Tibial nerve (tissue), 4 donors: ENCODE measurements around the gene SCAMP2. TPM values are rescaled to one million over a fixed set of nuclear protein-coding genes. Genes with fewer than 3 reads are reported as not detected.
A peak's percentile ranks its signal among the peaks of the same experiment; 100 is the strongest.

Experiments used
- DNase-seq, 2 donors: peaks; one replicate each; pipeline ENCODE4 v3.0.0-alpha.2; 2019; ENCODE audit warnings: low spot score in 2 of 2
- H3K27ac ChIP-seq, 4 donors: fragments of 200-600 bp; sonication (generic) in 3 of 4; one replicate each; pipeline ENCODE4 v1.5.1; 2017 to 2019; ENCODE audit warnings: mild to moderate bottlenecking in 1 of 4
- H3K27me3 ChIP-seq, 2 donors: fragments of 200-600 bp; sonication (generic) in 1 of 2; one replicate each; pipeline versions ENCODE4 v1.5.1 to v1.6.0; 2017 to 2019
- H3K36me3 ChIP-seq, 3 donors: fragments of 200-600 bp; sonication (generic); one replicate each; pipeline ENCODE4 v1.5.1; 2018 to 2019
- H3K4me1 ChIP-seq, 4 donors: fragments of 200-600 bp; sonication (generic) in 3 of 4; one replicate each; pipeline ENCODE4 v1.5.1; 2017 to 2019
- H3K4me3 ChIP-seq, 4 donors: fragments of 200-600 bp; sonication (generic) in 3 of 4; one replicate each; pipeline ENCODE4 v1.5.1; 2017 to 2019; ENCODE audit warnings: mild to moderate bottlenecking in 1 of 4, moderate library complexity in 1 of 4
- H3K9me3 ChIP-seq, 4 donors: fragments of 200-600 bp; sonication (generic) in 3 of 4; one replicate each; pipeline ENCODE4 v1.5.1; 2017 to 2019
- CTCF ChIP-seq, 5 experiments: fragments of 200-600 bp in 3 of 5; fragments of 450-650 bp in 2 of 5; sonication (generic) in 3 of 5; IDR thresholded peaks; one replicate each; pipeline ENCODE4 v1.5.1; 2016 to 2019; ENCODE audit warnings: antibody characterized with exemption in 5 of 5, mild to moderate bottlenecking in 3 of 5, moderate library complexity in 2 of 5
- EP300 ChIP-seq, 2 donors: sonication (generic); formaldehyde crosslinking; IDR thresholded peaks; one replicate each; pipeline ENCODE4 v1.6.1; 2017; ENCODE audit warnings: antibody characterized with exemption in 2 of 2, mild to moderate bottlenecking in 1 of 2
- POLR2A ChIP-seq, 2 donors: fragments of 450-650 bp; IDR thresholded peaks; one replicate each; pipeline ENCODE4 v1.6.1; 2017; ENCODE audit warnings: antibody characterized with exemption in 2 of 2, mild to moderate bottlenecking in 2 of 2, moderate library complexity in 2 of 2
- WGBS, 2 donors: methylation state at CpG; one replicate each; pipeline ENCODE4 v1.1.5; 2018; 5-methylcytosine and 5-hydroxymethylcytosine counted together
- total RNA-seq, 4 donors: library from RNA; depleted of rRNA; stranded (reverse); fragments of >200 nt; gene quantifications; one replicate each; pipeline ENCODE4 v1.1.0, GENCODE V29; 2016

SCAMP2 gene
- total RNA-seq, 4 donors from 2014 or later, result 47.6 to 72.0 (median 65.7) TPM

- WGBS, 2 donors, result 89% methylated on average over 5 of the region's 5 CpGs
Observed at GRCh38 chr15:74885461-74885860, 12.3 kb upstream of the SCAMP2 start.

GRCh38 chr15:74884428-74885223 lies 11.5 kb upstream of the SCAMP2 start:
- 56 to 58% methylated on average over 4 of the region's 4 CpGs for WGBS, 2 donors

More at GRCh38 chr15:74885461-74885860, 12.3 kb upstream of the SCAMP2 start:
- H3K4me1 ChIP-seq, result peaks cover 0 to 29% (median 11%) of the 10 kb centered on the region in 4 donors
- no peaks in the 10 kb centered on the region for H3K36me3 ChIP-seq
- H3K4me3 ChIP-seq, result no peak overlapping the region
- no peaks in the 10 kb centered on the region for H3K9me3 ChIP-seq
- TF ChIP-seq CTCF (IDR thresholded peaks at IDR 0.05) (no peak), EP300 (IDR thresholded peaks at IDR 0.05) (no peak), POLR2A (IDR thresholded peaks at IDR 0.05) (no peak)
- H3K27ac ChIP-seq, result no peak overlapping the region
- no peak for DNase-seq
- H3K27me3 ChIP-seq, result no peaks in the 10 kb centered on the region

GRCh38 chr15:74882528-74882927 lies 9.4 kb upstream of the SCAMP2 start:
- DNase-seq, result no peak
- Histone ChIP-seq H3K4me3 (no peak overlapping the region), H3K27me3 (no peaks in the 10 kb centered on the region), H3K27ac (no peak overlapping the region), H3K4me1 (peaks cover 0 to 14% (median 0%) of the 10 kb centered on the region in 4 donors), H3K36me3 (no peaks in the 10 kb centered on the region), H3K9me3 (no peaks in the 10 kb centered on the region)
- 92 to 94% methylated on average over 6 of the region's 6 CpGs for WGBS, 2 donors
- TF ChIP-seq POLR2A (IDR thresholded peaks at IDR 0.05) (no peak), CTCF (IDR thresholded peaks at IDR 0.05) (no peak), EP300 (IDR thresholded peaks at IDR 0.05) (no peak)

More at GRCh38 chr15:74884428-74885223, 11.5 kb upstream of the SCAMP2 start:
- Histone ChIP-seq H3K36me3 (no peaks in the 10 kb centered on the region), H3K27me3 (no peaks in the 10 kb centered on the region), H3K9me3 (no peaks in the 10 kb centered on the region), H3K4me3 (no peak overlapping the region), H3K4me1 (peaks cover 0 to 26% (median 9%) of the 10 kb centered on the region in 4 donors), H3K27ac (no peak overlapping the region)
- DNase-seq, result no peak
- no peak for TF ChIP-seq POLR2A (IDR thresholded peaks at IDR 0.05)

- no peaks in the 10 kb centered on the region for H3K36me3 ChIP-seq
Observed at GRCh38 chr15:74878273-74878672, 5.1 kb upstream of the SCAMP2 start.

GRCh38 chr15:74873756-74874424 lies 725 bp upstream of the SCAMP2 start:
- peaks cover 0 to 44% (median 35%) of the 10 kb centered on the region in 4 donors for H3K4me1 ChIP-seq
- no peaks in the 10 kb centered on the region for H3K36me3 ChIP-seq
- H3K27me3 ChIP-seq, result no peaks in the 10 kb centered on the region
- H3K27ac ChIP-seq, result peak overlapping the region; percentile 91 to 97 (median 92)
- H3K9me3 ChIP-seq, result no peaks in the 10 kb centered on the region
- H3K4me3 ChIP-seq, result peak overlapping the region; percentile 69 to 76 (median 75)
- peak in 1 of 2 donors; percentile 28 for DNase-seq
- 25 to 34% methylated on average over 12 to 16 of the region's 16 CpGs for WGBS, 2 donors
- no peak for TF ChIP-seq EP300 (IDR thresholded peaks at IDR 0.05)
- TF ChIP-seq POLR2A (IDR thresholded peaks at IDR 0.05), result no peak
- TF ChIP-seq CTCF (IDR thresholded peaks at IDR 0.05), result no peak

More at GRCh38 chr15:74878273-74878672, 5.1 kb upstream of the SCAMP2 start:
- Histone ChIP-seq H3K4me3 (no peak overlapping the region), H3K4me1 (peaks cover 0 to 6% (median 0%) of the 10 kb centered on the region in 4 donors), H3K27me3 (no peaks in the 10 kb centered on the region), H3K27ac (no peak overlapping the region), H3K9me3 (no peaks in the 10 kb centered on the region)
- DNase-seq, result no peak
- WGBS, 2 donors, result 72 to 77% methylated on average over 4 of the region's 4 CpGs
- TF ChIP-seq EP300 (IDR thresholded peaks at IDR 0.05) (no peak), CTCF (IDR thresholded peaks at IDR 0.05) (no peak), POLR2A (IDR thresholded peaks at IDR 0.05) (no peak)
